NCI-H2171 (cell line): Measurements from ENCODE around the gene RCOR3.
"Not testable (repeated sequence)": the region's sequence is repeated elsewhere in the genome, so short reads cannot be mapped to it uniquely, and the experiment has no call there.

Experiments used
- DNase-seq: peaks from one replicate; lab custom pipeline; 2025; lab: John Stamatoyannopoulos, UW

Gene RCOR3

GRCh38 chr1:211258756-211259637, at the start of gene RCOR3:
Gene RCOR3, plus strand, starts transcription at chr1:211259366. Its CDS starts 195 bp downstream, at chr1:211259561.
- peak; percentile 99 for DNase-seq

- no peak for DNase-seq
Observed at GRCh38 chr1:211210052-211210451, 49.1 kb upstream of the RCOR3 start.

GRCh38 chr1:211210965-211211364, 48.2 kb upstream of the RCOR3 start:
- DNase-seq = no peak

GRCh38 chr1:211213702-211214101, 45.5 kb upstream of the RCOR3 start:
- no peak for DNase-seq

- DNase-seq = no peak
Observed at GRCh38 chr1:211215577-211215976, 43.6 kb upstream of the RCOR3 start.

- no peak for DNase-seq
Observed at GRCh38 chr1:211217392-211217791, 41.8 kb upstream of the RCOR3 start.

- DNase-seq = not testable (repeated sequence)
Observed at GRCh38 chr1:211222469-211223234, 36.5 kb upstream of the RCOR3 start.

- DNase-seq = not testable (repeated sequence)
Observed at GRCh38 chr1:211228573-211229364, 30.4 kb upstream of the RCOR3 start.

GRCh38 chr1:211229365-211229759, 29.8 kb upstream of the RCOR3 start:
- DNase-seq = no peak

GRCh38 chr1:211231873-211232272, 27.3 kb upstream of the RCOR3 start:
- DNase-seq = no peak

- DNase-seq = no peak
Observed at GRCh38 chr1:211236633-211237320, 22.4 kb upstream of the RCOR3 start.

- DNase-seq = no peak
Observed at GRCh38 chr1:211237579-211237978, 21.6 kb upstream of the RCOR3 start.

- DNase-seq = not testable (repeated sequence)
Observed at GRCh38 chr1:211240567-211240966, 18.6 kb upstream of the RCOR3 start.

- no peak for DNase-seq
Observed at GRCh38 chr1:211241071-211241470, 18.1 kb upstream of the RCOR3 start.

GRCh38 chr1:211243639-211244038, 15.5 kb upstream of the RCOR3 start:
- DNase-seq = not testable (repeated sequence)

GRCh38 chr1:211246583-211246982, 12.6 kb upstream of the RCOR3 start:
- not testable (repeated sequence) for DNase-seq

GRCh38 chr1:211247921-211248320, 11.2 kb upstream of the RCOR3 start:
- DNase-seq = no peak

- not testable (repeated sequence) for DNase-seq
Observed at GRCh38 chr1:211249611-211250010, 9.6 kb upstream of the RCOR3 start.

GRCh38 chr1:211257826-211258225, 1.3 kb upstream of the RCOR3 start:
- DNase-seq = no peak

- peak; percentile 72 for DNase-seq
Observed at GRCh38 chr1:211258310-211258755, 833 bp upstream of the RCOR3 start.

- peak; percentile 66 for DNase-seq
Observed at GRCh38 chr1:211259638-211260126, 516 bp downstream of the RCOR3 start.
